OCI-LY7 (cell line): ENCODE measurements around the gene BPIFB2. TPM values are rescaled to one million over a fixed set of nuclear protein-coding genes. Genes with fewer than 3 reads are reported as not detected.

Experiments used
- BruUV-seq: library from RNA; stranded (reverse); fragments of 400-500 nt; replicated peaks from 2 replicates; lab custom pipeline; 2021; lab: Mats Ljungman, UMichigan
- CTCF ChIA-PET: fragments of 300-600 bp; sonication (Branson Sonifier 250); formaldehyde crosslinking; loops from one replicate; lab custom pipeline; 2022; ENCODE audit warnings: antibody characterized with exemption; ENCODE audit not compliant: unreplicated experiment; lab: Charles Lee
- POLR2A ChIA-PET: fragments of 300-600 bp; sonication (Branson Sonifier 250); formaldehyde crosslinking; loops from one replicate; lab custom pipeline; 2022; ENCODE audit warnings: antibody characterized with exemption; lab: Charles Lee
- DNase-seq: peaks from one replicate; pipeline ENCODE4 v3.0.0-alpha.2; 2015; ENCODE audit warnings: low spot score
- H2AFZ ChIP-seq: fragments of 200-600 bp; sonication (generic), shearing (Covaris generic); 2 replicates; pipeline ENCODE4 v1.6.1; 2014; ENCODE audit warnings: mild to moderate bottlenecking, antibody characterized with exemption, low read length, moderate library complexity
- H3K27ac ChIP-seq: fragments of 200-600 bp; sonication (generic); 2 replicates; pipeline ENCODE4 v1.5.1; 2014; ENCODE audit warnings: mixed run types, low read depth, mild to moderate bottlenecking, moderate library complexity, low read length, inconsistent platforms; ENCODE audit not compliant: poor library complexity, severe bottlenecking
- H3K36me3 ChIP-seq: fragments of 200-600 bp; sonication (generic); 2 replicates; pipeline ENCODE4 v1.6.1; 2014; ENCODE audit warnings: mild to moderate bottlenecking, antibody characterized with exemption, low read length, moderate library complexity, mixed read lengths; ENCODE audit not compliant: insufficient read depth
- H3K4me1 ChIP-seq: fragments of 200-600 bp; sonication (generic); 2 replicates; pipeline ENCODE4 v1.5.1; 2014; ENCODE audit warnings: mild to moderate bottlenecking, low read length; ENCODE audit not compliant: insufficient read depth, poor library complexity, severe bottlenecking
- H3K4me2 ChIP-seq: fragments of 200-600 bp; sonication (generic); 2 replicates; pipeline ENCODE4 v1.6.1; 2014; ENCODE audit warnings: mild to moderate bottlenecking, low read length
- H3K4me3 ChIP-seq: fragments of 200-600 bp; sonication (generic); 2 replicates; pipeline ENCODE4 v1.5.1; 2014; ENCODE audit warnings: mild to moderate bottlenecking, low read depth, low read length; ENCODE audit not compliant: poor library complexity, severe bottlenecking
- H3K79me2 ChIP-seq: fragments of 200-600 bp; sonication (generic); 2 replicates; pipeline ENCODE4 v1.6.1; 2016; ENCODE audit warnings: low read depth, mild to moderate bottlenecking, low read length, moderate library complexity, mixed read lengths; ENCODE audit not compliant: insufficient read depth
- H3K9me2 ChIP-seq: fragments of 200-600 bp; sonication (generic); 2 replicates; pipeline ENCODE4 v1.6.1; 2016; ENCODE audit warnings: mild to moderate bottlenecking, low read length, mixed read lengths; ENCODE audit not compliant: insufficient read depth
- H3K9me3 ChIP-seq: fragments of 200-600 bp; sonication (generic); 2 replicates; pipeline ENCODE4 v1.6.1; 2014; ENCODE audit warnings: mild to moderate bottlenecking, mixed run types, low read length, mixed read lengths
- H4K20me1 ChIP-seq: fragments of 200-600 bp; sonication (generic); 2 replicates; pipeline ENCODE4 v1.6.1; 2014; ENCODE audit warnings: mild to moderate bottlenecking, antibody characterized with exemption, low read length, moderate library complexity, mixed read lengths; ENCODE audit not compliant: insufficient read depth
- EZH2phosphoT487 ChIP-seq: fragments of 200-600 bp; sonication (generic); IDR thresholded peaks from 2 replicates; pipeline ENCODE4 v1.6.1; 2018; ENCODE audit warnings: low read depth, borderline replicate concordance, mild to moderate bottlenecking, mixed run types, antibody characterized with exemption, low read length, moderate library complexity, mixed read lengths
- intact Hi-C: fragments of 100-400 bp; cut with micrococcal nuclease; formaldehyde crosslinking; loops from one replicate; pipeline ENCODE4 v1.10.0; 2022; ENCODE audit not compliant: unreplicated experiment
- total RNA-seq, 2 experiments: library from RNA; depleted of rRNA in 1 of 2; stranded (reverse); fragments of >200 nt in 1 of 2; shearing (Covaris generic) in 1 of 2; gene quantifications; 2 replicates each; pipeline ENCODE4 v1.2.3, GENCODE V29; 2014 to 2022
- TF ChIP-seq, protein P1 (sequence below): fragments of 200-600 bp; sonication (generic); conservative IDR thresholded peaks from 2 replicates; pipeline ENCODE4 v1.5.1; 2014; ENCODE audit warnings: mild to moderate bottlenecking, antibody characterized with exemption, low read length, moderate library complexity, mixed read lengths

The BPIFB2 gene
- total RNA-seq, 2 experiments from 2014 or later, result not detected

DNA sequence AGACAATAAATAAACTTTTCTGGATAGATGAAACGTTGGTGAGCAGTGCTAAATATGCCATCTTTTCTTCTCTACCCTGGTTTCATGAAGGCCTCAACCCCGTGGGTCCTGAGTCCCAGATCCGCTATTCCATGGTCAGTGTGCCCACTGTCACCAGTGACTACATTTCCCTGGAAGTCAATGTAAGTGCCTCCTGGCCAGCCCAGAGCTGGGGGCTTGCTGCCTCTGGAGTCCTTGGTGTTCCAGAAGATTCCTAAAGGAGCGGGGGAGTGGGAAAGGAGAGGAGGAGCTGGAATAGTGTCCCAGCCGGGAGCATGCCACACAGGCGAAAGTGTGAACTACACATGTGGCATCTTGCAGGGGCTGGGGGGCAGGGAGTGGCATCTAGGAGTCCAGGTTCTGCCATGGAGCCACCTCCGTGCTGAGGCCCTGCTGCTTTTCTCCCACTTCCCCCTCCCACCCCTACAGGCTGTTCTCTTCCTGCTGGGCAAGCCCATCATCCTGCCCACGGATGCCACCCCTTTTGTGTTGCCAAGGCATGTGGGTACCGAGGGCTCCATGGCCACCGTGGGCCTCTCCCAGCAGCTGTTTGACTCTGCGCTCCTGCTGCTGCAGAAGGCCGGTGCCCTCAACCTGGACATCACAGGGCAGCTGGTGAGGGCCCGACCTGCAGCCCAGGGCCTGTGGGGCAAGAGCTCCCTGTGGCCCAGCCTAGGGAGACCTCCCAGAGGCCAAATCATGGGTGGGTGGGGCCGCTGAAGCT lies 10.8 kb downstream of the BPIFB2 start:
- BruUV-seq, result no TSS peak

DNA sequence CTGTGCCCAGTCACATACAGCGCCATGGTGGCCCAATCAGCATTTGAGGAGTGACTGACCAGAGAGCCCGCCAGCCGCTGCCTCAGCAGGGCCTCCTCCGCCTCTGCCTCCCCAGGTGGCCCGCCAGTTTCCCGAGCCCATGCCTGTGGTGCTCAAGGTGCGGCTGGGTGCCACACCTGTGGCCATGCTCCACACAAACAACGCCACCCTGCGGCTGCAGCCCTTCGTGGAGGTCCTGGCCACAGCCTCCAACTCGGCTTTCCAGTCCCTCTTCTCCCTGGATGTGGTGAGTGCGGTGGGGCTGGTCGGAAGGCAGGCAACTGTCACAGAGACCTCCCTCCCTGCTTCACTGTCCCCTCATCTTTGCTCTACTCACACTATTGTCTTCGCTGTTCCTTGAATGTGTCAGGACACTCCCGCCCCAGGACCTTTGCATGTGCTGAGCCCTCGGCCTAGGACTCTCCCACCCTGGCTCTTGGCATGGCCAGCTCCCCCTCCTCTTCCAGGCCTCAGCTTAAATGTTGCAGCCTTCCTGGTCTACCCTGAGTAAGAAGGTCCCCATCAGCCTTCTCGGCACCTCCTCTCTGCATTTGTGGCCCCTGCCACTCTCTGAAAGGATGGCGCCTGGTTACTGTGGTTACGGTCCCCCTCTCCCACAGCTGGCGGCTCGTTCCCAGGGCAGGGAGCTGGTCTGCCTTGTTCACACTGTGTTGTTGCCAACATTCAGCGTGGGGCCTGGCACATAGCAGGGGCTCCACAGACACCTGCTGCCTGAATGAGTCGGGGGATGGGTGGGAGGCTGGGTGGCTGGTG lies 12.2 kb downstream of the BPIFB2 start:
- Histone ChIP-seq H3K9me2 (no peaks in the 10 kb centered on the region), H3K9me3 (no peaks in the 10 kb centered on the region), H3K4me2 (no peak overlapping the region), H3K36me3 (no peaks in the 10 kb centered on the region), H3K4me3 (no peak overlapping the region), H3K27ac (no peak overlapping the region), H4K20me1 (no peaks in the 10 kb centered on the region), H3K79me2 (no peaks in the 10 kb centered on the region), H2AFZ (no peak overlapping the region), H3K4me1 (no peaks in the 10 kb centered on the region)
- ChIA-PET POLR2A (no interaction called here), CTCF (no interaction called here)
- no TSS peak for BruUV-seq
- DNase-seq, result no peak
- intact Hi-C loops, result no loop called here
- TF ChIP-seq, protein P1, sequence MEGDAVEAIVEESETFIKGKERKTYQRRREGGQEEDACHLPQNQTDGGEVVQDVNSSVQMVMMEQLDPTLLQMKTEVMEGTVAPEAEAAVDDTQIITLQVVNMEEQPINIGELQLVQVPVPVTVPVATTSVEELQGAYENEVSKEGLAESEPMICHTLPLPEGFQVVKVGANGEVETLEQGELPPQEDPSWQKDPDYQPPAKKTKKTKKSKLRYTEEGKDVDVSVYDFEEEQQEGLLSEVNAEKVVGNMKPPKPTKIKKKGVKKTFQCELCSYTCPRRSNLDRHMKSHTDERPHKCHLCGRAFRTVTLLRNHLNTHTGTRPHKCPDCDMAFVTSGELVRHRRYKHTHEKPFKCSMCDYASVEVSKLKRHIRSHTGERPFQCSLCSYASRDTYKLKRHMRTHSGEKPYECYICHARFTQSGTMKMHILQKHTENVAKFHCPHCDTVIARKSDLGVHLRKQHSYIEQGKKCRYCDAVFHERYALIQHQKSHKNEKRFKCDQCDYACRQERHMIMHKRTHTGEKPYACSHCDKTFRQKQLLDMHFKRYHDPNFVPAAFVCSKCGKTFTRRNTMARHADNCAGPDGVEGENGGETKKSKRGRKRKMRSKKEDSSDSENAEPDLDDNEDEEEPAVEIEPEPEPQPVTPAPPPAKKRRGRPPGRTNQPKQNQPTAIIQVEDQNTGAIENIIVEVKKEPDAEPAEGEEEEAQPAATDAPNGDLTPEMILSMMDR, result no peak
- no peak for TF ChIP-seq EZH2phosphoT487

More for the DNA sequence above, 10.8 kb downstream of the BPIFB2 start:
- H3K79me2 ChIP-seq, result no peaks in the 10 kb centered on the region
- CTCF ChIA-PET, result no interaction called here
- H3K36me3 ChIP-seq, result no peaks in the 10 kb centered on the region
- H3K4me1 ChIP-seq, result no peaks in the 10 kb centered on the region
- H4K20me1 ChIP-seq, result no peaks in the 10 kb centered on the region
- no peak overlapping the region for H3K4me3 ChIP-seq
- no peak overlapping the region for H2AFZ ChIP-seq
- H3K9me3 ChIP-seq, result no peaks in the 10 kb centered on the region
- H3K27ac ChIP-seq, result no peak overlapping the region
- TF ChIP-seq, protein P1, result no peak
- no peak for TF ChIP-seq EZH2phosphoT487
- no peak for DNase-seq
- H3K9me2 ChIP-seq, result no peaks in the 10 kb centered on the region
- intact Hi-C loops, result no loop called here
- POLR2A ChIA-PET, result no interaction called here
- no peak overlapping the region for H3K4me2 ChIP-seq
